IMR-90 (cell line): ENCODE data around the gene SLC2A6. TPM values are rescaled to one million over a fixed set of nuclear protein-coding genes. Genes with fewer than 3 reads are reported as not detected.

Experiments used
- ATAC-seq: fragments of 200-7000 bp; cut with Tn5 transposase; 2 replicates; pipeline ENCODE4 v1.9.1; 2020; ENCODE audit warnings: low read depth, mild to moderate bottlenecking, moderate library complexity
- BruUV-seq: library from RNA; stranded (reverse); fragments of 400-500 nt; replicated peaks from 2 replicates; lab custom pipeline; 2021; lab: Mats Ljungman, UMichigan
- CTCF ChIA-PET: fragments of 300-600 bp; formaldehyde crosslinking; extraction: SDS; loops from one replicate; lab custom pipeline; 2021; ENCODE audit warnings: antibody characterized with exemption; lab: Yijun Ruan, JAX
- POLR2A ChIA-PET: fragments of 300-600 bp; sonication (Branson Sonifier 250); formaldehyde crosslinking; loops from one replicate; lab custom pipeline; 2022; ENCODE audit warnings: antibody characterized with exemption; ENCODE audit not compliant: unreplicated experiment; lab: Charles Lee
- DNase-seq: peaks from one replicate; pipeline ENCODE4 v3.0.0; 2013
- H2AFZ ChIP-seq: replicated peaks from 2 replicates; pipeline ENCODE3; 2013; ENCODE audit warnings: low read length, mild to moderate bottlenecking; ENCODE audit not compliant: poor library complexity
- H2AK5ac ChIP-seq: 2 replicates; pipeline ENCODE4 v1.6.1; 2013; ENCODE audit warnings: low read depth, low read length, inconsistent platforms
- H2AK9ac ChIP-seq: replicated peaks from 2 replicates; pipeline ENCODE3; 2013; ENCODE audit warnings: mild to moderate bottlenecking, low read depth, low read length, moderate library complexity; ENCODE audit not compliant: poor library complexity
- H2BK120ac ChIP-seq: 2 replicates; pipeline ENCODE4 v1.6.1; 2013; ENCODE audit warnings: low read depth, low read length, inconsistent platforms
- H2BK15ac ChIP-seq: 3 replicates; pipeline ENCODE4 v1.6.1; 2013; ENCODE audit warnings: low read depth, low read length, inconsistent platforms
- H2BK20ac ChIP-seq: 2 replicates; pipeline ENCODE4 v1.6.1; 2013; ENCODE audit warnings: low read depth, mild to moderate bottlenecking, inconsistent platforms, low read length, moderate library complexity
- H2BK5ac ChIP-seq: 2 replicates; pipeline ENCODE4 v1.6.1; 2013; ENCODE audit warnings: mild to moderate bottlenecking, low read depth, low read length, inconsistent platforms; ENCODE audit not compliant: poor library complexity, severe bottlenecking
- H3K14ac ChIP-seq: replicated peaks from 2 replicates; pipeline ENCODE4 v1.6.1; 2013; ENCODE audit warnings: low read depth, low read length, inconsistent platforms
- H3K18ac ChIP-seq: 2 replicates; pipeline ENCODE4 v1.6.1; 2013; ENCODE audit warnings: low read depth, low read length, control low read depth
- H3K23ac ChIP-seq: 2 replicates; pipeline ENCODE4 v1.6.1; 2013; ENCODE audit warnings: low read depth, low read length, inconsistent platforms
- H3K27ac ChIP-seq: 2 replicates; pipeline ENCODE4 v1.5.1; 2013; ENCODE audit warnings: mild to moderate bottlenecking, control low read depth, low read length; ENCODE audit not compliant: insufficient read depth
- H3K27me3 ChIP-seq: 2 replicates; pipeline ENCODE4 v1.6.1; 2013; ENCODE audit warnings: low read length; ENCODE audit not compliant: control insufficient read depth, insufficient read depth
- H3K36me3 ChIP-seq: 2 replicates; pipeline ENCODE4 v1.6.1; 2013; ENCODE audit warnings: low read length, mixed read lengths; ENCODE audit not compliant: control insufficient read depth, insufficient read depth
- H3K4ac ChIP-seq: 2 replicates; pipeline ENCODE4 v1.6.1; 2013; ENCODE audit warnings: low read depth, low read length, inconsistent platforms
- H3K4me1 ChIP-seq: 2 replicates; pipeline ENCODE4 v1.6.1; 2013; ENCODE audit warnings: low read length, mixed read lengths; ENCODE audit not compliant: control insufficient read depth, insufficient read depth
- H3K4me2 ChIP-seq: 2 replicates; pipeline ENCODE4 v1.6.1; 2013; ENCODE audit warnings: low read depth, mild to moderate bottlenecking, control low read depth, low read length, moderate library complexity
- H3K4me3 ChIP-seq: 2 replicates; pipeline ENCODE4 v1.5.1; 2013; ENCODE audit warnings: low read depth, mild to moderate bottlenecking, control low read depth, low read length, moderate library complexity; ENCODE audit not compliant: insufficient read depth
- H3K56ac ChIP-seq: 2 replicates; pipeline ENCODE4 v1.6.1; 2013; ENCODE audit warnings: low read length, inconsistent platforms; ENCODE audit not compliant: insufficient read depth; ENCODE audit errors: extremely low read depth
- H3K79me1 ChIP-seq, 2 experiments: 2 replicates each; pipeline ENCODE4 v1.6.1; 2013; ENCODE audit warnings: low read length in 2 of 2, inconsistent platforms in 1 of 2, low read depth in 1 of 2
- H3K9ac ChIP-seq: 2 replicates; pipeline ENCODE4 v1.6.1; 2013; ENCODE audit warnings: low read depth, low read length, control low read depth
- H3K9me1 ChIP-seq: 2 replicates; pipeline ENCODE4 v1.6.1; 2013; ENCODE audit warnings: low read length, inconsistent platforms; ENCODE audit not compliant: insufficient read depth
- H3K9me3 ChIP-seq: 2 replicates; pipeline ENCODE4 v1.6.1; 2013; ENCODE audit warnings: low read length; ENCODE audit not compliant: control insufficient read depth, insufficient read depth
- H4K20me1 ChIP-seq: 2 replicates; pipeline ENCODE4 v1.6.1; 2013; ENCODE audit warnings: low read length, inconsistent platforms; ENCODE audit not compliant: insufficient read depth
- H4K5ac ChIP-seq: 2 replicates; pipeline ENCODE4 v1.6.1; 2013; ENCODE audit warnings: mild to moderate bottlenecking, low read depth, low read length, control low read depth
- H4K8ac ChIP-seq, 2 experiments: 2 replicates each; pipeline ENCODE4 v1.6.1; 2013; ENCODE audit warnings: low read depth in 2 of 2, low read length in 2 of 2, control low read depth in 1 of 2, inconsistent platforms in 1 of 2
- H4K91ac ChIP-seq: 2 replicates; pipeline ENCODE4 v1.6.1; 2013; ENCODE audit warnings: low read depth, low read length, inconsistent platforms; ENCODE audit not compliant: insufficient read depth
- BHLHE40 ChIP-seq: fragments of 150-350 bp; IDR thresholded peaks from 2 replicates; pipeline ENCODE4 v1.6.1; 2016; ENCODE audit warnings: mild to moderate bottlenecking, low read depth, low read length
- CEBPB ChIP-seq: IDR thresholded peaks from 2 replicates; pipeline ENCODE4 v1.6.1; 2012; ENCODE audit warnings: low read depth, low read length, improper control_type of control experiment
- CHD1 ChIP-seq: IDR thresholded peaks from 2 replicates; pipeline ENCODE4 v1.6.1; 2012; ENCODE audit warnings: low read depth, low read length, improper control_type of control experiment
- FOS ChIP-seq: fragments of 150-350 bp; IDR thresholded peaks from 2 replicates; pipeline ENCODE4 v1.6.1; 2016; ENCODE audit warnings: low read depth, low read length
- MAFK ChIP-seq: IDR thresholded peaks from 2 replicates; pipeline ENCODE4 v1.6.1; 2012; ENCODE audit warnings: low read depth, low read length, improper control_type of control experiment
- MAZ ChIP-seq: IDR thresholded peaks from 2 replicates; pipeline ENCODE4 v1.6.1; 2012; ENCODE audit warnings: low read depth, mild to moderate bottlenecking, low read length, improper control_type of control experiment, moderate library complexity, borderline replicate concordance
- MXI1 ChIP-seq: IDR thresholded peaks from 2 replicates; pipeline ENCODE4 v1.6.1; 2012; ENCODE audit warnings: low read depth, mild to moderate bottlenecking, low read length, moderate library complexity, borderline replicate concordance
- NFE2L2 ChIP-seq: fragments of 150-350 bp; IDR thresholded peaks from 2 replicates; pipeline ENCODE4 v1.6.1; 2016; ENCODE audit warnings: low read depth, mild to moderate bottlenecking, low read length
- POLR2A ChIP-seq: IDR thresholded peaks from 2 replicates; pipeline ENCODE4 v1.6.1; 2012; ENCODE audit warnings: mild to moderate bottlenecking, low read depth, low read length
- RAD21 ChIP-seq: IDR thresholded peaks from 2 replicates; pipeline ENCODE4 v1.6.1; 2012; ENCODE audit warnings: low read length, improper control_type of control experiment
- RCOR1 ChIP-seq: IDR thresholded peaks from 2 replicates; pipeline ENCODE4 v1.6.1; 2012; ENCODE audit warnings: mild to moderate bottlenecking, low read length, improper control_type of control experiment; ENCODE audit not compliant: insufficient replicate concordance
- RFX5 ChIP-seq: IDR thresholded peaks from 2 replicates; pipeline ENCODE4 v1.8.0; 2012; ENCODE audit warnings: low read depth, mild to moderate bottlenecking, low read length, moderate library complexity
- SMC3 ChIP-seq: fragments of 150-350 bp; IDR thresholded peaks from 2 replicates; pipeline ENCODE4 v1.6.1; 2016; ENCODE audit warnings: low read depth, mild to moderate bottlenecking, antibody characterized with exemption, low read length, moderate library complexity
- WGBS, 2 experiments: methylation state at CpG; one replicate each; pipeline versions ENCODE4 v1.1.5 to v1.1.7; 2013; ENCODE audit warnings: missing lambda C conversion rate in 2 of 2; ENCODE audit not compliant: insufficient read length in 1 of 2; ENCODE audit errors: extremely low coverage in 2 of 2; 5-methylcytosine and 5-hydroxymethylcytosine counted together
- dilution Hi-C: fragments of 300-500 bp; cut with HindIII; formaldehyde crosslinking; loops from one replicate; pipeline ENCODE4 v1.14.3; 2018; ENCODE audit warnings: low sequenced_read_pairs; ENCODE audit not compliant: unreplicated experiment
- in situ Hi-C: fragments of 300-500 bp; cut with MboI; formaldehyde crosslinking; loops from 3 replicates; pipeline ENCODE4 v1.14.3; 2019; ENCODE audit warnings: low sequenced_read_pairs, inconsistent platforms, mixed read lengths
- intact Hi-C: fragments of 100-400 bp; cut with micrococcal nuclease; formaldehyde crosslinking; loops from 2 replicates; pipeline ENCODE4 v1.10.0; 2022
- polyA plus RNA-seq, 3 experiments: library from polyadenylated mRNA; depleted of rRNA; stranded (reverse); fragments of >200 nt; gene quantifications; 2 replicates each; pipeline ENCODE4 v1.2.3, GENCODE V29; 2012; ENCODE audit warnings: low replicate concordance in 1 of 3
- total RNA-seq: library from RNA; depleted of rRNA; stranded (reverse); fragments of >200 nt; gene quantifications from 2 replicates; pipeline ENCODE4 v1.2.3, GENCODE V29; 2012
- TF ChIP-seq, protein P1 (sequence below): fragments of 150-350 bp; IDR thresholded peaks from 2 replicates; pipeline ENCODE4 v1.6.1; 2016; ENCODE audit warnings: low read depth, mild to moderate bottlenecking, low read length, moderate library complexity, borderline replicate concordance
- TF ChIP-seq, protein P2 (sequence below): conservative IDR thresholded peaks from 2 replicates; pipeline ENCODE4 v1.5.1; 2012; ENCODE audit warnings: mild to moderate bottlenecking, low read depth, low read length, improper control_type of control experiment
- TF ChIP-seq, protein P3 (sequence below): fragments of 150-350 bp; IDR thresholded peaks from 2 replicates; pipeline ENCODE4 v1.6.1; 2017; ENCODE audit warnings: mild to moderate bottlenecking, antibody characterized with exemption, low read length, low read depth

The SLC2A6 gene
- total and polyA plus RNA-seq, 2 of the 4 experiments (the other 2 are of a cell fraction): 2.9 to 8.5 TPM

DNA sequence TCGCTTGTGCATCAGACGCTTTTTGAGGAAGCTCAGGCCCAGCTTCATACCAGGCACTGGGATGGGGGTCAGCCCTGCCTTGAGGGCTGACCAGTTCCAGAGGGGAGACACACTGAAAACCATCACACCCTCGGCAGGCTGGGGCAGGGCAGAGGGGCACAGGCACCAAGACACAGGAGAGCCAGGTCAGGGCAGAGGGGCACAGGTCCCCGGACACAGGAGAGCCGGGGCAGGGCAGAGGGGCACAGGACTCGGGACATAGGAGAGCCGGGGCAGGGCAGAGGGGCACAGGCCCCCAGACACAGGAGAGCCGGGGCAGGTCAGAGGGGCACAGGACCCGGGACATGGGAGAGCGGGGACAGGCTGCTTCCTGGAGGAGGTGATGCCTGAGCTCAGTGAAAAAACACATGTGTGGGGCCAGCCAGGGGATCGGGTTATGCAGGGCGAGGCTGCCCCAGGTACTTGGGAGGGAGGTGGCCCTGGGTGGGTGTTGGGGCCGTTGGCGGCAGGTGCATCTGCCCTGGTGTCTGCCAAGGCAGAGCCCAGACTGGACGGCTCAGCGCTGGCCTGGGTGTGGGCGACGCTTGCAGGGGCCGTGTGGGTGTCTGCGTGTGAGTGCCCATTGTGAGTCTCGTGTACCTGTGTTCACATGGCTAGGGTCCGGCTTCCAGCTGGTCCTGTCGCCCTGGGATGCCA, 15.1 kb upstream of the SLC2A6 start:
- H3K79me1 ChIP-seq: no peaks in the 10 kb centered on the region

More for the DNA sequence above, 15.1 kb upstream of the SLC2A6 start:
- Histone ChIP-seq H3K23ac (no peak overlapping the region), H3K9me3 (no peaks in the 10 kb centered on the region), H4K8ac (no peak overlapping the region), H3K4me2 (no peak overlapping the region), H3K36me3 (no peaks in the 10 kb centered on the region), H3K4ac (no peak overlapping the region), H3K9me1 (peaks cover 5% of the 10 kb centered on the region; the same call in 1 of the 2 replicates), H3K14ac (no peak overlapping the region), H2AK5ac (no peak overlapping the region), H2BK15ac (no peak overlapping the region), H2BK5ac (no peak overlapping the region), H4K5ac (no peak overlapping the region), H2BK20ac (no peak overlapping the region), H2AK9ac (no peak overlapping the region), H3K27me3 (peaks cover 56% of the 10 kb centered on the region), H3K4me1 (peaks cover 3% of the 10 kb centered on the region; the same call in 1 of the 2 replicates), H3K56ac (no peak overlapping the region), H2BK120ac (no peak overlapping the region), H3K27ac (no peak overlapping the region), H4K20me1 (0 out of 2 replicates have a peak, but pooled peaks cover 5% of the 10 kb centered on the region), H3K18ac (no peak overlapping the region), H3K4me3 (no peak overlapping the region), H2AFZ (no peak overlapping the region), H4K91ac (no peak overlapping the region), H3K9ac (no peak overlapping the region)
- intact Hi-C loops (no loop called here), in situ Hi-C loops (loop anchor here (25.0 kb wide), 1 partner anchor 457 kb away; the partner anchor contains the start of gene GTF3C5), dilution Hi-C loops (no loop called here)
- TF ChIP-seq RFX5 (no peak), CHD1 (no peak), FOS (no peak), RCOR1 (no peak), MXI1 (no peak), MAZ (no peak), RAD21 (no peak), MAFK (no peak), SMC3 (no peak), BHLHE40 (no peak), POLR2A (no peak), CEBPB (no peak), NFE2L2 (no peak)
- TF ChIP-seq, protein P1, sequence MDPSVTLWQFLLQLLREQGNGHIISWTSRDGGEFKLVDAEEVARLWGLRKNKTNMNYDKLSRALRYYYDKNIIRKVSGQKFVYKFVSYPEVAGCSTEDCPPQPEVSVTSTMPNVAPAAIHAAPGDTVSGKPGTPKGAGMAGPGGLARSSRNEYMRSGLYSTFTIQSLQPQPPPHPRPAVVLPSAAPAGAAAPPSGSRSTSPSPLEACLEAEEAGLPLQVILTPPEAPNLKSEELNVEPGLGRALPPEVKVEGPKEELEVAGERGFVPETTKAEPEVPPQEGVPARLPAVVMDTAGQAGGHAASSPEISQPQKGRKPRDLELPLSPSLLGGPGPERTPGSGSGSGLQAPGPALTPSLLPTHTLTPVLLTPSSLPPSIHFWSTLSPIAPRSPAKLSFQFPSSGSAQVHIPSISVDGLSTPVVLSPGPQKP: no peak
- TF ChIP-seq, protein P2, sequence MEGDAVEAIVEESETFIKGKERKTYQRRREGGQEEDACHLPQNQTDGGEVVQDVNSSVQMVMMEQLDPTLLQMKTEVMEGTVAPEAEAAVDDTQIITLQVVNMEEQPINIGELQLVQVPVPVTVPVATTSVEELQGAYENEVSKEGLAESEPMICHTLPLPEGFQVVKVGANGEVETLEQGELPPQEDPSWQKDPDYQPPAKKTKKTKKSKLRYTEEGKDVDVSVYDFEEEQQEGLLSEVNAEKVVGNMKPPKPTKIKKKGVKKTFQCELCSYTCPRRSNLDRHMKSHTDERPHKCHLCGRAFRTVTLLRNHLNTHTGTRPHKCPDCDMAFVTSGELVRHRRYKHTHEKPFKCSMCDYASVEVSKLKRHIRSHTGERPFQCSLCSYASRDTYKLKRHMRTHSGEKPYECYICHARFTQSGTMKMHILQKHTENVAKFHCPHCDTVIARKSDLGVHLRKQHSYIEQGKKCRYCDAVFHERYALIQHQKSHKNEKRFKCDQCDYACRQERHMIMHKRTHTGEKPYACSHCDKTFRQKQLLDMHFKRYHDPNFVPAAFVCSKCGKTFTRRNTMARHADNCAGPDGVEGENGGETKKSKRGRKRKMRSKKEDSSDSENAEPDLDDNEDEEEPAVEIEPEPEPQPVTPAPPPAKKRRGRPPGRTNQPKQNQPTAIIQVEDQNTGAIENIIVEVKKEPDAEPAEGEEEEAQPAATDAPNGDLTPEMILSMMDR: no peak
- TF ChIP-seq, protein P3, sequence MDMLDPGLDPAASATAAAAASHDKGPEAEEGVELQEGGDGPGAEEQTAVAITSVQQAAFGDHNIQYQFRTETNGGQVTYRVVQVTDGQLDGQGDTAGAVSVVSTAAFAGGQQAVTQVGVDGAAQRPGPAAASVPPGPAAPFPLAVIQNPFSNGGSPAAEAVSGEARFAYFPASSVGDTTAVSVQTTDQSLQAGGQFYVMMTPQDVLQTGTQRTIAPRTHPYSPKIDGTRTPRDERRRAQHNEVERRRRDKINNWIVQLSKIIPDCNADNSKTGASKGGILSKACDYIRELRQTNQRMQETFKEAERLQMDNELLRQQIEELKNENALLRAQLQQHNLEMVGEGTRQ: no peak
- ATAC-seq (no peak), DNase-seq (no peak)
- POLR2A ChIA-PET: no interaction called here
- CTCF ChIA-PET: no interaction called here
- no TSS peak for BruUV-seq
- WGBS, 2 experiments: 95% methylated on average over 11 of the region's 23 CpGs; no CpG with 5 or more reads in 1 of the 2 experiments
